ENCODE measurements around the gene ASB10. TPM values are rescaled to one million over a fixed set of nuclear protein-coding genes. Genes with fewer than 3 reads are reported as not detected.

The ASB10 gene
- total RNA-seq, 1 donor from 2014 or later, result not detected

DNA sequence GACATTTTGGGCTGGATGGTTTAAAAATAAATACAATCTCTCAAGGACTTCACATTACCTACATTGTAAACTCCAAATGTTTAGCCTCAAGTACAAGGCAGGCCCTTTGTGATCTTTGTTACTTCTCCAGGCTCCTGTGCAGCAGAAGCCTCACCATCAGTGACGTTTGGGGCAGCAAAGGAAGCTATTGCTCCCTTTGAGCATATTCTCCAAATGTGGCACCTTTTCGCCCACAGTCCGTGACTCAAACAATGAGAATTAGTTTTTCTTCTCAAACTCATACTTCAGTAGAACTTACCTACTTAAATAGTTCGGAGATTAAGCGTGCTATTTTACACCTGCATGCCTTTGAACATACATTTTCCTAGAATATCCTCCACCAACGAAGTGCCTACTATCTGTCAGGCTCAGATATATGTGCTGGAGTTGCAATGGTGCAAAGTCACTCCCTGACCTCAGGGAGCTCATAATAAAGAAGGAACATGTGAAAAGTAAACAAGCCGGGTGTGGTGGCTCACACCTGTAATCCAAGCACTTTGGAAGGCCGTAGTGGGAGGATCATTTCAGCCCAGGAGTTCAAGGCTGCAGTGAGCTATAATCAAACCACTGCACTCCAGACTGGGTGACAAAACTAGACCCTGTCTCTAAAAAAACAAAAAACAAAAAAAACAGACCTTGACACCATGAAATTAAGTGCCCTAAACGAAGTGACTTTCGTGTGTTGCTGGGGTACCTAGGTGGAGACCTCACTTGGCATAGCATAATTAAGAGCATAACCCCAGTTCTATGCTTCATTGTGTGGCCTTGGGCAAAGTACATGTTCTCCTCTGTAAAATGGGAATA is 41.2 kb upstream of the ASB10 start:
- DNase-seq (ENCODE audit: low spot score), result no peak
- Mint-ChIP-seq H3K27me3 (ENCODE audit: low read depth) (no peaks in the 10 kb centered on the region), H3K36me3 (ENCODE audit: low read depth) (peaks cover 17% of the 10 kb centered on the region), H3K9me3 (ENCODE audit: low read depth) (no peaks in the 10 kb centered on the region), H3K4me1 (ENCODE audit: low read depth) (peaks cover 47% of the 10 kb centered on the region), H3K4me3 (ENCODE audit: unreplicated experiment) (peak overlapping the region; percentile 100), H3K27ac (ENCODE audit: unreplicated experiment) (peak overlapping the region; percentile 98)
- TF ChIP-seq, protein P1, sequence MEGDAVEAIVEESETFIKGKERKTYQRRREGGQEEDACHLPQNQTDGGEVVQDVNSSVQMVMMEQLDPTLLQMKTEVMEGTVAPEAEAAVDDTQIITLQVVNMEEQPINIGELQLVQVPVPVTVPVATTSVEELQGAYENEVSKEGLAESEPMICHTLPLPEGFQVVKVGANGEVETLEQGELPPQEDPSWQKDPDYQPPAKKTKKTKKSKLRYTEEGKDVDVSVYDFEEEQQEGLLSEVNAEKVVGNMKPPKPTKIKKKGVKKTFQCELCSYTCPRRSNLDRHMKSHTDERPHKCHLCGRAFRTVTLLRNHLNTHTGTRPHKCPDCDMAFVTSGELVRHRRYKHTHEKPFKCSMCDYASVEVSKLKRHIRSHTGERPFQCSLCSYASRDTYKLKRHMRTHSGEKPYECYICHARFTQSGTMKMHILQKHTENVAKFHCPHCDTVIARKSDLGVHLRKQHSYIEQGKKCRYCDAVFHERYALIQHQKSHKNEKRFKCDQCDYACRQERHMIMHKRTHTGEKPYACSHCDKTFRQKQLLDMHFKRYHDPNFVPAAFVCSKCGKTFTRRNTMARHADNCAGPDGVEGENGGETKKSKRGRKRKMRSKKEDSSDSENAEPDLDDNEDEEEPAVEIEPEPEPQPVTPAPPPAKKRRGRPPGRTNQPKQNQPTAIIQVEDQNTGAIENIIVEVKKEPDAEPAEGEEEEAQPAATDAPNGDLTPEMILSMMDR (IDR thresholded peaks at IDR 0.05), result no peak

DNA sequence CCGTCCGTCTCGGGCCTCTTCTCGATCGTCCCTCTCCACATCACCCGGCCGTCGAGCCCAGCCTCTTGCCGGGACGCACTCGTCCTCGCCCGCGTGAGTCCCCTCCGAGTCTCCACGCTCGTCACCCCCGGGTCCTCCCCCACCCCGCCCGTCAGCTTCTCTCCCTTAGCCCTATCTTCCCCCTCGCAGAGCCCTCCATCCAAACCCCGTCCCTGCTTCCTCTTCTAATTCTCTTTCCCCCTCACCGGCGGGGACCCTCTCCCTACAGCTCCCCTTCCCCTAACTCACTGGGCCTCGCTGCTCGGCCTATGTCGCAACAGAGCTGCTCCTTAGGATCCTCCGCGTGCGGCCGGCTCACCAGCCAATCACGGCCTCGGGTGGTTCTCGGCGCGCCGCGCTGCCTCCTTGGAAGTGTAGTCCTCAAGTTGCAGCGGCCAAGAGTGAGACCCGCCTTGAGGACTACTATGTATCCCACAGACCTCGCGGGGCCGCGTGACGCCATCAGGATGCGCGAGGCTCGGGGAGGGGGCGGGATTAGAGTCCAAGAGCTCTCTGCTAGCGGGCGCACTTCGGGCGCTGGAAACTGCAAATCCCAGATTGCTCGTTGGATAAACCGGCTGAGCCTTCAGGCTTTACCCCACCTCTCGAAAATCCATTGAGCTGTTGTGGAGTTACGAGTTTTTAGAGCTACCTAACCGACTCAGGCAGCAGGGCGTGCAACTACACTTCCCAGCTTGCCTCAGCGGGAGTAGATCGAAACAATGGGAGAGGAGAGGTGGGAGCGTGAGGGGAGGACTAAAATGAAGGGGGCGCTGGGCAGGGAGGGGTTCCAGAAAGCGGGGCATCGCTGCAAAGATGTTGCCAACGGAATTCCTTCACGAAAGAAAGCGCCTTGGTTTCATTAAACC is 40.1 kb upstream of the ASB10 start, which contains the start of gene ABCF2:
ABCF2 (minus strand) TSS at position 331 of the 908 bp plus-strand sequence. CDS start 747 bp downstream, outside the sequence.
- peaks cover 42% of the 10 kb centered on the region for H3K4me1 Mint-ChIP-seq (ENCODE audit: low read depth)
- H3K9me3 Mint-ChIP-seq (ENCODE audit: low read depth), result no peaks in the 10 kb centered on the region
- TF ChIP-seq, protein P1 (IDR thresholded peaks at IDR 0.05), result peak; percentile 21
- H3K27ac Mint-ChIP-seq (ENCODE audit: unreplicated experiment), result peak within 1 kb of the TSS; percentile 98
- peaks cover 23% of the 10 kb centered on the region for H3K36me3 Mint-ChIP-seq (ENCODE audit: low read depth)
- H3K4me3 Mint-ChIP-seq (ENCODE audit: unreplicated experiment), result peak within 1 kb of the TSS; percentile 100
- DNase-seq (ENCODE audit: low spot score), result peak; percentile 99
- H3K27me3 Mint-ChIP-seq (ENCODE audit: low read depth), result no peaks in the 10 kb centered on the region

DNA sequence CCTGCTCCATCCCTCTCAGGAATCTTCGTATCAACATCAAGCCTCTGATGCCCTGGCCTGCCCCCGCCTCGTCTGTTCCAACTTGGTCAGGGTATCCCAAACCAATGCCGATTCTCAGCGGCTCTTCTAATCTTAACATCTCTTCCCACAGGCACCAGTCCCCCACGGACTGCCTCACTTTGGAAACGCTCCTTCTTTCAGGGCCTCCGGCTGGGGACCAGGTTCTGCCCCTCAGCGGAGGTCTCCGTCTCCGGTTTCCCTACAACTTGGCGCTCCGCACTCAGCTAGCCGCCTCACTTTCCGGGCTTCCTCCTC is 39.5 kb upstream of the ASB10 start:
- Mint-ChIP-seq H3K27me3 (ENCODE audit: low read depth) (no peaks in the 10 kb centered on the region), H3K4me3 (ENCODE audit: unreplicated experiment) (peak overlapping the region; percentile 100), H3K4me1 (ENCODE audit: low read depth) (peaks cover 36% of the 10 kb centered on the region), H3K9me3 (ENCODE audit: low read depth) (no peaks in the 10 kb centered on the region), H3K36me3 (ENCODE audit: low read depth) (peaks cover 25% of the 10 kb centered on the region), H3K27ac (ENCODE audit: unreplicated experiment) (peak overlapping the region; percentile 98)
- TF ChIP-seq, protein P1 (IDR thresholded peaks at IDR 0.05), result no peak
- no peak for DNase-seq (ENCODE audit: low spot score)

DNA sequence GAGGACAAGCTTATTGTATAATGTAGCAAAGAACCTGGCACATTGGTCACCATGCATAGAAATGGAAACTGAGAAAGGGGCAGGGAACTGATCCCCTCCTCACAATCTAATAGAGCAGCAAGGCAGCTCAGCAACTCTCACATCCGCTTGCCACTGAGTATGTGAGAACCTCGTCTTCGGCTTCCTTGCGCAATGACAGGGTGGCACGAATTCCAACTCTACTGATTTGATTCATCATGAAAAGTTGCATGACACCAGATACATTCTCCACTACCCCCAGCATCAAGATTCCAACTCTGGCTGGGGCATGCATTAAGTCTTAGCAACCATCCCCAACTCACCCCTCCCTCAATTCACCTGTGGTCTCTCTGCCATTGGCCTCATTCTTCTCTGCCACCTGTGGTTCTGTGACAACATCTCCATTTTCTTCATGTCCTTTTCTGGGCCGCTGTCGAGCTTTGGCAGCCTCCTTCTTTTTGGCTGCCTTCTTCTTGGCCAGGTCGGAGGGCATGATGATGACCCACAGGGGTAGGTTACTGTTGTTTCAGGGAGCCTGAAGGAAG is 39.0 kb upstream of the ASB10 start:
- peaks cover 25% of the 10 kb centered on the region for H3K36me3 Mint-ChIP-seq (ENCODE audit: low read depth)
- H3K27ac Mint-ChIP-seq (ENCODE audit: unreplicated experiment), result peak overlapping the region; percentile 98
- no peaks in the 10 kb centered on the region for H3K27me3 Mint-ChIP-seq (ENCODE audit: low read depth)

More for the DNA sequence above, 39.0 kb upstream of the ASB10 start:
- no peak for DNase-seq (ENCODE audit: low spot score)
- H3K9me3 Mint-ChIP-seq (ENCODE audit: low read depth), result no peaks in the 10 kb centered on the region
- H3K4me1 Mint-ChIP-seq (ENCODE audit: low read depth), result peaks cover 35% of the 10 kb centered on the region
- peak overlapping the region; percentile 100 for H3K4me3 Mint-ChIP-seq (ENCODE audit: unreplicated experiment)
- TF ChIP-seq, protein P1 (IDR thresholded peaks at IDR 0.05), result no peak

All from chondrocyte (in vitro differentiated cells).